Right atrium auricular region (tissue), 2 donors: Measurements from ENCODE around the gene NMNAT2. TPM values are rescaled to one million over a fixed set of nuclear protein-coding genes. Genes with fewer than 3 reads are reported as not detected.

Experiments used
- DNase-seq: peaks from one replicate; pipeline ENCODE4 v3.0.0-alpha.2; 2019; ENCODE audit warnings: low spot score
- H3K27ac ChIP-seq, 2 donors: fragments of 200-600 bp; sonication (generic); 1 replicate in 1 of 2; 2 replicates in 1 of 2; pipeline ENCODE4 v1.5.1; 2016 to 2019
- H3K27me3 ChIP-seq, 2 donors: fragments of 200-600 bp; sonication (generic); one replicate each; pipeline versions ENCODE4 v1.5.1 to v1.6.0; 2017 to 2019
- H3K36me3 ChIP-seq: fragments of 200-600 bp; sonication (generic); one replicate; pipeline ENCODE4 v1.5.1; 2016
- H3K4me1 ChIP-seq, 2 donors: fragments of 200-600 bp; sonication (generic); one replicate each; pipeline versions ENCODE4 v1.5.1 to v1.6.0; 2017 to 2019
- H3K4me3 ChIP-seq, 2 donors: fragments of 200-600 bp; sonication (generic); 1 replicate in 1 of 2; 2 replicates in 1 of 2; pipeline ENCODE4 v1.5.1; 2017 to 2019; ENCODE audit warnings: mild to moderate bottlenecking in 1 of 2, moderate library complexity in 1 of 2
- H3K9me3 ChIP-seq, 2 donors: fragments of 200-600 bp; sonication (generic); one replicate each; pipeline ENCODE4 v1.5.1; 2019
- CTCF ChIP-seq, 2 donors: fragments of 200-600 bp; sonication (generic); IDR thresholded peaks; one replicate each; pipeline ENCODE4 v1.5.1; 2019; ENCODE audit warnings: antibody characterized with exemption in 2 of 2
- total RNA-seq, 2 donors: library from RNA; depleted of rRNA; stranded (reverse); fragments of >200 nt; gene quantifications; one replicate each; pipeline ENCODE4 v1.1.0, GENCODE V29; 2016

NMNAT2 gene
- total RNA-seq, 2 donors from 2014 or later: 38.6 to 40.0 TPM

- peak; percentile 57 for DNase-seq
- TF ChIP-seq CTCF (IDR thresholded peaks at IDR 0.05): no peak
- Histone ChIP-seq H3K9me3 (no peaks in the 10 kb centered on the region), H3K27ac (peak overlapping the region; percentile 41 to 80), H3K4me1 (peaks cover 0 to 18% of the 10 kb centered on the region in 2 donors), H3K27me3 (no peaks in the 10 kb centered on the region), H3K36me3 (no peaks in the 10 kb centered on the region), H3K4me3 (no peak overlapping the region)
Observed at GRCh38 chr1:183239220-183239742, 178.9 kb downstream of the NMNAT2 start.

- Histone ChIP-seq H3K4me1 (peaks cover 0 to 17% of the 10 kb centered on the region in 2 donors), H3K27me3 (no peaks in the 10 kb centered on the region), H3K36me3 (no peaks in the 10 kb centered on the region), H3K9me3 (no peaks in the 10 kb centered on the region), H3K4me3 (no peak overlapping the region), H3K27ac (peak overlapping the region in 1 of 2 donors; percentile 80)
- peak; percentile 40 for DNase-seq
- no peak for TF ChIP-seq CTCF (IDR thresholded peaks at IDR 0.05)
Observed at GRCh38 chr1:183238071-183238470, 180.1 kb downstream of the NMNAT2 start.

GRCh38 chr1:183237046-183237445, 181.1 kb downstream of the NMNAT2 start:
- no peak overlapping the region for H3K27ac ChIP-seq
- no peak for DNase-seq
- TF ChIP-seq CTCF (IDR thresholded peaks at IDR 0.05): no peak

GRCh38 chr1:183236158-183236725, 181.9 kb downstream of the NMNAT2 start:
- Histone ChIP-seq H3K4me3 (no peak overlapping the region), H3K36me3 (no peaks in the 10 kb centered on the region), H3K27me3 (no peaks in the 10 kb centered on the region), H3K4me1 (peaks cover 0 to 11% of the 10 kb centered on the region in 2 donors), H3K9me3 (no peaks in the 10 kb centered on the region), H3K27ac (peak overlapping the region in 1 of 2 donors; percentile 19)
- peak; percentile 38 for DNase-seq
- no peak for TF ChIP-seq CTCF (IDR thresholded peaks at IDR 0.05)

More at GRCh38 chr1:183237046-183237445, 181.1 kb downstream of the NMNAT2 start:
- Histone ChIP-seq H3K27me3 (no peaks in the 10 kb centered on the region), H3K36me3 (no peaks in the 10 kb centered on the region), H3K4me3 (no peak overlapping the region), H3K4me1 (peaks cover 0 to 13% of the 10 kb centered on the region in 2 donors), H3K9me3 (no peaks in the 10 kb centered on the region)

- H3K4me3 ChIP-seq: no peak overlapping the region
- no peak for TF ChIP-seq CTCF (IDR thresholded peaks at IDR 0.05)
- peaks cover 0 to 9% of the 10 kb centered on the region in 2 donors for H3K4me1 ChIP-seq
- no peaks in the 10 kb centered on the region for H3K9me3 ChIP-seq
- no peaks in the 10 kb centered on the region for H3K36me3 ChIP-seq
- no peaks in the 10 kb centered on the region for H3K27me3 ChIP-seq
- peak overlapping the region; percentile 73 to 79 for H3K27ac ChIP-seq
- no peak for DNase-seq
Observed at GRCh38 chr1:183235503-183235902, 182.7 kb downstream of the NMNAT2 start.
